Left ventricle myocardium inferior (tissue), 1 donor: ENCODE results near the gene PRR5. TPM values are rescaled to one million over a fixed set of nuclear protein-coding genes. Genes with fewer than 3 reads are reported as not detected.

Experiments
- DNase-seq: peaks from one replicate; pipeline ENCODE4 v3.0.0-alpha.2; 2020
- H3K27ac ChIP-seq: fragments of 200-600 bp; replicated peaks from 2 replicates; pipeline ENCODE4 v1.8.0; 2021
- H3K27me3 ChIP-seq: fragments of 200-600 bp; 2 replicates; pipeline ENCODE4 v1.8.0; 2021; ENCODE audit warnings: low read depth
- H3K36me3 ChIP-seq: fragments of 200-600 bp; 2 replicates; pipeline ENCODE4 v1.8.0; 2021
- H3K4me1 ChIP-seq: fragments of 200-600 bp; 2 replicates; pipeline ENCODE4 v1.8.0; 2021
- H3K4me3 ChIP-seq: fragments of 200-600 bp; 2 replicates; pipeline ENCODE4 v1.8.0; 2021; ENCODE audit warnings: mild to moderate bottlenecking, moderate library complexity
- H3K9me3 ChIP-seq: fragments of 200-600 bp; replicated peaks from 2 replicates; pipeline ENCODE4 v1.8.0; 2021
- intact Hi-C: fragments of 100-400 bp; cut with micrococcal nuclease; formaldehyde crosslinking; loops from one replicate; pipeline ENCODE4 v1.11.0; 2022
- total RNA-seq: library from RNA; stranded (reverse); fragmentation: NEBNext Ultra II Directional; extraction: Animal tissue kit (Norgen Biotek cat#: 25700); gene quantifications from one replicate; pipeline ENCODE4 v1.2.1, GENCODE V29; 2021
- TF ChIP-seq, protein P1 (sequence below): fragments of 200-600 bp; IDR thresholded peaks from 2 replicates; pipeline ENCODE4 v1.8.0; 2021; ENCODE audit warnings: antibody characterized with exemption, mild to moderate bottlenecking, borderline replicate concordance
- donor health status: DM: no; HTN: yes; CAD: no; lungs with severe emphysema.

PRR5 gene
- total RNA-seq, 1 donor from 2014 or later: 2.9 TPM

DNA sequence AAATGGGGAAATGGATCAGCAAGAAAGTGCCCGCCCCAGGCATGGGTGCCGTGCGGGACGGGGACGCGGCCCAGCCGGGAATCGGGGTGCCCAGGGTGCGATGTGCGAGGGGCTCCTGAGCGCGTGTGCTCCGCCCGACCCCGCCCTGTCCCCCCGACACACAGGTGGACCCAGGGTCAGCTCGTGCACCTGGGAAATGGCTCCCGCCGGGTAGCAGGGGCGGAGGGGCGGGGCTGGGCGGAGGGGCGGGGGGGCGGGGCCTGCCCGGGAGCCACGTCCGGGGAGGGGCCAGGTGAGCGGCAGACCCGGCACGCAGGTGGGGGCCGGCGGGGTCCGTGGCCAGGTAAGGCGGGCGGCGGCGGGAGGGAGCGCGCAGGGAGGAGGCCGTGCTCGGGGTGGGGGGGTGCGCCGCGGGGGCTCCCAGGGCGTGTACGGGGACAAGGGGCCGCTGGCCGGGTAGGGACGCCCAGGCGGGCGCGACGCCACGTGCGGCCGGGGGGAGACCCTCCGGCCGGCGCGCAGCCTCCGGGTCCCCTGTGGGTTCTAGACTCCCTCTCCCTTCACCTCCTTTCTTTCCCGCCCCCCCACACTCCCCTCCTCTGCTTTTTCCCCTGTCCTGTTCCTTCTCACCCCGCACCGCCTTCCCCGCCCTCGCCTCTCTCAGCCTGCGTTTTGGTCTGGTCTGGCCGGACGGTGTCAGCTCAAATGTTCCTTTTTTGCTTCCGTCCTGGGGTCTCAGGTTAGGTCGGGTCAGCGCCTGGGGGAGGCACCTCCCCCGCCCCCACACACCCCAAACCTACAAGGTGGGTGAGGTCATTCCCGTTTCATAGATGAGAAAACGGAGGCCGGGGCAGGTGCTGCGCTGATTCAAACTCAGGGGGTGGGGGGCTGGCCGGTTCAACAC lies 50.5 kb downstream of the PRR5 start, which contains the start of gene ARHGAP8:
ARHGAP8 (plus strand) TSS at position 291 of the 904 bp plus-strand sequence. CDS start 33,953 bp downstream, outside the sequence.
- DNase-seq: no peak
- Histone ChIP-seq H3K27me3 (peaks cover 96% of the 10 kb centered on the region), H3K36me3 (no peaks in the 10 kb centered on the region), H3K4me1 (peaks cover 13% of the 10 kb centered on the region), H3K9me3 (peaks cover 8% of the 10 kb centered on the region), H3K27ac (no peak within 1 kb of the TSS), H3K4me3 (peak within 1 kb of the TSS; percentile 48)
- TF ChIP-seq, protein P1, sequence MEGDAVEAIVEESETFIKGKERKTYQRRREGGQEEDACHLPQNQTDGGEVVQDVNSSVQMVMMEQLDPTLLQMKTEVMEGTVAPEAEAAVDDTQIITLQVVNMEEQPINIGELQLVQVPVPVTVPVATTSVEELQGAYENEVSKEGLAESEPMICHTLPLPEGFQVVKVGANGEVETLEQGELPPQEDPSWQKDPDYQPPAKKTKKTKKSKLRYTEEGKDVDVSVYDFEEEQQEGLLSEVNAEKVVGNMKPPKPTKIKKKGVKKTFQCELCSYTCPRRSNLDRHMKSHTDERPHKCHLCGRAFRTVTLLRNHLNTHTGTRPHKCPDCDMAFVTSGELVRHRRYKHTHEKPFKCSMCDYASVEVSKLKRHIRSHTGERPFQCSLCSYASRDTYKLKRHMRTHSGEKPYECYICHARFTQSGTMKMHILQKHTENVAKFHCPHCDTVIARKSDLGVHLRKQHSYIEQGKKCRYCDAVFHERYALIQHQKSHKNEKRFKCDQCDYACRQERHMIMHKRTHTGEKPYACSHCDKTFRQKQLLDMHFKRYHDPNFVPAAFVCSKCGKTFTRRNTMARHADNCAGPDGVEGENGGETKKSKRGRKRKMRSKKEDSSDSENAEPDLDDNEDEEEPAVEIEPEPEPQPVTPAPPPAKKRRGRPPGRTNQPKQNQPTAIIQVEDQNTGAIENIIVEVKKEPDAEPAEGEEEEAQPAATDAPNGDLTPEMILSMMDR: no peak
- intact Hi-C loops: no loop called here

DNA sequence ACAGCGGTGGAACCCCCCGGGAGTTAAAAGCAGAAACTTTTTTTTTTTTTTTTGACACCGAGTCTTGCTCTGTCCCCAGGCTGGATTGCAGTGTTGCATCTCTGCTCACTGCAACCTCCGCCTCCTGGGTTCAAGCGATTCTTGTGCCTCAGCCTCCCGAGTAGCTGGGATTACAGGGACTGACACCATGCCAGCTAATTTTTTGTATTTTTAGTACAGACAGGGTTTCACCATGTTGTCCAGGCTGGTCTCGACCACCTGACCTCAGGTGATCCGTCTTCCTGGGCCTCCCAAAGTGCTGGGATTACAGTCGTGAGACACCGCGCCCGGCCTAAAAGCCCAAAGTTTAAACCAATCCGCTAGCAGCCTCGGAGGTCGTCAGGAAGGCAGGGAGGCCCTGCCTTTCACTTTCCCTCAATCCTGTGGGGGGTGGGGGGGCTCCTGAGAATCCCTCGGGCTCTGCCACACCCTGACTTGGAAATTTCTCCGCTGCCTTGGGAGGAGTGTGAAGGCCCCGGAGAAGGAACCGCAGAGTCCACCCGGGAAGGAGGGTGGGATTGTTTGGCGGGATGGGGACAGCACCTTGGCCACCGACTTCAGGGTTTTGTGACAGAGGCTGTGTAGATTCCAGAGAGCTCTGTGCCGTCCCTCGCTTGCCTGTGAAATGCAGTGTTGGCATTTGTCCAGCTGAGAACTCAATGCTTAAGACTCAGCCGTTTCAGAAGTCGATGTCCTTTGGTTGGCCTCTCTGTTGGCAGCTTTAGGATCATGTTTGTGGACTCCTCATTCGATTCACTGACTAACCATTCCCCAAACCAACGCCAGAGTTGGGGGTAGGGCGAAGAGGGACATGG lies 51.4 kb downstream of the PRR5 start:
- Histone ChIP-seq H3K27me3 (peaks cover 96% of the 10 kb centered on the region), H3K9me3 (peaks cover 8% of the 10 kb centered on the region), H3K36me3 (no peaks in the 10 kb centered on the region), H3K4me3 (no peak overlapping the region), H3K27ac (no peak overlapping the region), H3K4me1 (peaks cover 13% of the 10 kb centered on the region)
- TF ChIP-seq, protein P1: no peak
- intact Hi-C loops: no loop called here
- no peak for DNase-seq

DNA sequence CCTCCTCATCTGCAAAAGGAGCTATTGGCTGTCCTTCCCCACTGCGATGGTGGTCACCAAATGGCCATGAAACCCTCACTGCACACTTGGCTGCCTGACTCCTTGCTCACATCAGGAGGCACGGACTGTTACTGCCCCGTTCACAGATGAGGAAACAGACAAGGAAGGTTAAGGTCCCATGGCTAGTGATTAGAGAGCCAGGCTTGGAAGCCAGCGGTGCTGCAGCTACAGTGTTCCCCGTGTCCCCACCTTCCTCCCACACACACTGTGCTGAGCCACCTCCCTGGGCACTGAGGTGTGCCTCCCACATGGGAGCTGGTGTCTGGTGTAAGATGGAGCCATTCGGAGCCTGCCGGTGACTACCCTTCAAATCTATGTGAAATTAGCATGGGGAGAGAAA lies 53.0 kb downstream of the PRR5 start:
- Histone ChIP-seq H3K27ac (no peak overlapping the region), H3K36me3 (no peaks in the 10 kb centered on the region), H3K4me3 (no peak overlapping the region), H3K4me1 (peaks cover 13% of the 10 kb centered on the region), H3K9me3 (peaks cover 8% of the 10 kb centered on the region), H3K27me3 (peaks cover 100% of the 10 kb centered on the region)
- intact Hi-C loops: no loop called here
- no peak for DNase-seq
- TF ChIP-seq, protein P1: no peak

DNA sequence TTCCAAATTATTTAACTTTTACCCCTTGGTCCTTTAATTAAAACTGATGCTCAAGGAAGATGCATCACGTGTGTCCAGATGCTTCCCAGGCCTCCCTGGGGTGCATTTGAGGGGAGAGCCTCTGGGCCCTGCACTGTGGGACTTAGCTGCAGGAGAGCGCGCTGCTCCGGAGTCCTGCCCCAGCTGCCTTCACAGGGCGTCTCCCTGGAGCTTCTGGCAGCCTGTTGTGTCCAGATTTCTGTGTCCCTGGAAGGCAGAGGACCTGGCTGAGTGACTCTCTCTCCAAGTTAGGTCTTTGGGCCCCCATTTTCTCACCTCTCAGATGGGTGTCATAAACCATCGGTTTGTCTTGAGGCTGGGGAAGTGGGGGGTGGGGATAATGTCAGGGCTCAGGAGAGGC lies 53.4 kb downstream of the PRR5 start:
- peaks cover 97% of the 10 kb centered on the region for H3K27me3 ChIP-seq
- H3K36me3 ChIP-seq: no peaks in the 10 kb centered on the region
- TF ChIP-seq, protein P1: no peak
- intact Hi-C loops: no loop called here
- H3K9me3 ChIP-seq: peaks cover 5% of the 10 kb centered on the region
- no peak for DNase-seq
- no peak overlapping the region for H3K27ac ChIP-seq
- H3K4me3 ChIP-seq: no peak overlapping the region
- peaks cover 13% of the 10 kb centered on the region for H3K4me1 ChIP-seq

DNA sequence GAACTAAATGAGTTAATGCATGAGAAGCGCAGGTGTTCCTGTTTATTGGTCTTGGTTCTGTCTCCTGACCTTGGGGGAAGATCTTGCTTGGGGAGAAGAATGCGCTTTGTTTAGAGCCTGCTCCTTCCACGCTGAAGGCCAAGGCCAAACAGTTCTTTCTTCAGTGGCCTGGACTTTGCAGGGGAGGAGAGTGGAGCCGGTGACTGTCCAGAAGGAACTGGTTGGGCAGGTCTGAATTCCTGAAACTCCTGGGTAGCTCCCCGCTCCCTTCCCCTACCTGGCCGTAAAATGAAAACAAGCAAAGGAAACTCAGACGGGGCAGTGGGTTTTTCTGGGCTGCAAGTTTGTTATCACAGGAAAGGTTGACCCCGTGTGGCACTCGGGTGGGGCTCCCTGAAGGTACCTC lies 54.0 kb downstream of the PRR5 start:
- TF ChIP-seq, protein P1: no peak
- intact Hi-C loops: no loop called here
- no peaks in the 10 kb centered on the region for H3K9me3 ChIP-seq
- no peak overlapping the region for H3K4me3 ChIP-seq
- peaks cover 97% of the 10 kb centered on the region for H3K27me3 ChIP-seq
- no peaks in the 10 kb centered on the region for H3K36me3 ChIP-seq
- no peak overlapping the region for H3K27ac ChIP-seq
- no peak for DNase-seq
- H3K4me1 ChIP-seq: peaks cover 13% of the 10 kb centered on the region
